H1 (cell line): ENCODE data around the gene PPM1D. TPM values are rescaled to one million over a fixed set of nuclear protein-coding genes. Genes with fewer than 3 reads are reported as not detected.

Experiments
- FOSL1 ChIP-seq: IDR thresholded peaks from 2 replicates; pipeline ENCODE4 v1.6.1; 2011; ENCODE audit warnings: mild to moderate bottlenecking, low read depth, low read length, moderate library complexity; ENCODE audit not compliant: insufficient read depth
- HDAC6 ChIP-seq: IDR thresholded peaks from one replicate; pipeline ENCODE4 v1.7.1; 2012; ENCODE audit warnings: low read depth, mild to moderate bottlenecking, inconsistent platforms, low read length, moderate library complexity
- MAX ChIP-seq: IDR thresholded peaks from 2 replicates; pipeline ENCODE4 v1.6.1; 2012; ENCODE audit warnings: inconsistent platforms
- NRF1 ChIP-seq: IDR thresholded peaks from 2 replicates; pipeline ENCODE4 v1.6.1; 2011; ENCODE audit warnings: mild to moderate bottlenecking, low read depth, low read length, improper control_type of control experiment
- RNF2 ChIP-seq: fragments of 200-900, 300-1000 bp; sonication (generic); IDR thresholded peaks from 2 replicates; pipeline ENCODE4 v1.7.1; 2016; ENCODE audit warnings: borderline replicate concordance, low read depth, mild to moderate bottlenecking, antibody characterized with exemption, low read length; ENCODE audit not compliant: poor library complexity, severe bottlenecking; ENCODE audit errors: missing control alignments
- SP1 ChIP-seq: IDR thresholded peaks from 2 replicates; pipeline ENCODE4 v1.6.1; 2011; ENCODE audit warnings: low read depth, low read length
- TAF1 ChIP-seq: IDR thresholded peaks from 2 replicates; pipeline ENCODE4 v1.6.1; 2011; ENCODE audit warnings: mild to moderate bottlenecking, low read depth, low read length
- polyA plus RNA-seq, 7 experiments: library from polyadenylated mRNA; depleted of rRNA in 3 of 7; stranded (reverse) in 5 of 7; unstranded in 2 of 7; fragments of >200 nt in 5 of 7; fragments of 200-250 nt in 2 of 7; gene quantifications; 1 replicate in 5 of 7; 2 replicates in 1 of 7; 4 replicates in 1 of 7; pipeline versions ENCODE4 v1.2.1 to v1.2.3, GENCODE V29; 2011 to 2013; ENCODE audit warnings: missing spikeins in 2 of 7, mixed read lengths in 2 of 7
- total RNA-seq: library from RNA; stranded (reverse); fragmentation: NEBNext Ultra II Directional; extraction: Animal tissue kit (Norgen Biotek cat#: 25700); gene quantifications from 2 replicates; pipeline ENCODE4 v1.2.1, GENCODE V29; 2021

Gene PPM1D
- total and polyA plus RNA-seq, 2 of the 8 experiments (the other 6 are each of a cell fraction or from before 2014, with no cell fraction given), result 5.0 to 16.7 TPM

- TF ChIP-seq FOSL1 (no peak), TAF1 (no peak), MAX (no peak), HDAC6 (no peak), NRF1 (no peak), SP1 (no peak), RNF2 (no peak)
These were observed 42.2 kb upstream of the PPM1D start (continued) for GRCh38 chr17:60557805-60558204.
